ENCODE measurements around the gene LHPP. TPM values are rescaled to one million over a fixed set of nuclear protein-coding genes. Genes with fewer than 3 reads are reported as not detected.

The LHPP gene
- total and polyA plus RNA-seq, 10 of the 15 experiments (the other 5 are each of a cell fraction or from before 2014, with no cell fraction given), result 0.79 to 9.8 (median 6.7) TPM

DNA sequence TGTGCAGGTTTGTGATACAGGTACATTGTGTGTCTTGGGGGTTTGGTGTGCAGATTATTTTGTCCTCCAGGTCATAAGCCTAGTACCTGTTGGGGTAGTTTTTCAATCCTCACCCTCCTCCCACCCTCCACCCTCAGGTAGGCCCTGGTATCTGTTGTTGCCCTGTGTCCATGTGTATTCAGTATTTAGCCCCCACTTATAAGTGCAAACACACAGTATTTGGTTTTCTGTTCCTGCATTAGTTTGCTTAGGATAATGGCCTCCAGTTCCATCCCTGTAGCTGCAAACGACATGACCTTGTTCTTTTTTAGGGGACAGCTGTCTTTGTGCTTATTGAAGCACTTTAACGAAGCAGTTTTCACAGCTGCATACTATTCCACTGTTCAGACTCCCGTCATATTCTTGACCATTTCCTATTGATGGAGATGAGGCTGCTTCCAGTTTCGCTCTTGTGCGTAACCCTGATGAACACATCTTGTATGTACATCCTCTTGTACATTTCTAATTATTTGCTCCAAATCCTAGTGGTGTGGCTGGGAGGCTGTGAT lies 47.4 kb downstream of the LHPP start:
- TF ChIP-seq, protein P1, sequence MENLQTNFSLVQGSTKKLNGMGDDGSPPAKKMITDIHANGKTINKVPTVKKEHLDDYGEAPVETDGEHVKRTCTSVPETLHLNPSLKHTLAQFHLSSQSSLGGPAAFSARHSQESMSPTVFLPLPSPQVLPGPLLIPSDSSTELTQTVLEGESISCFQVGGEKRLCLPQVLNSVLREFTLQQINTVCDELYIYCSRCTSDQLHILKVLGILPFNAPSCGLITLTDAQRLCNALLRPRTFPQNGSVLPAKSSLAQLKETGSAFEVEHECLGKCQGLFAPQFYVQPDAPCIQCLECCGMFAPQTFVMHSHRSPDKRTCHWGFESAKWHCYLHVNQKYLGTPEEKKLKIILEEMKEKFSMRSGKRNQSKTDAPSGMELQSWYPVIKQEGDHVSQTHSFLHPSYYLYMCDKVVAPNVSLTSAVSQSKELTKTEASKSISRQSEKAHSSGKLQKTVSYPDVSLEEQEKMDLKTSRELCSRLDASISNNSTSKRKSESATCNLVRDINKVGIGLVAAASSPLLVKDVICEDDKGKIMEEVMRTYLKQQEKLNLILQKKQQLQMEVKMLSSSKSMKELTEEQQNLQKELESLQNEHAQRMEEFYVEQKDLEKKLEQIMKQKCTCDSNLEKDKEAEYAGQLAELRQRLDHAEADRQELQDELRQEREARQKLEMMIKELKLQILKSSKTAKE (IDR thresholded peaks at IDR 0.05; ENCODE audit: low read depth, poor library complexity, severe bottlenecking), result no peak
- no peak for TF ChIP-seq ZNF24 (IDR thresholded peaks at IDR 0.05)
- TF ChIP-seq, protein P2, sequence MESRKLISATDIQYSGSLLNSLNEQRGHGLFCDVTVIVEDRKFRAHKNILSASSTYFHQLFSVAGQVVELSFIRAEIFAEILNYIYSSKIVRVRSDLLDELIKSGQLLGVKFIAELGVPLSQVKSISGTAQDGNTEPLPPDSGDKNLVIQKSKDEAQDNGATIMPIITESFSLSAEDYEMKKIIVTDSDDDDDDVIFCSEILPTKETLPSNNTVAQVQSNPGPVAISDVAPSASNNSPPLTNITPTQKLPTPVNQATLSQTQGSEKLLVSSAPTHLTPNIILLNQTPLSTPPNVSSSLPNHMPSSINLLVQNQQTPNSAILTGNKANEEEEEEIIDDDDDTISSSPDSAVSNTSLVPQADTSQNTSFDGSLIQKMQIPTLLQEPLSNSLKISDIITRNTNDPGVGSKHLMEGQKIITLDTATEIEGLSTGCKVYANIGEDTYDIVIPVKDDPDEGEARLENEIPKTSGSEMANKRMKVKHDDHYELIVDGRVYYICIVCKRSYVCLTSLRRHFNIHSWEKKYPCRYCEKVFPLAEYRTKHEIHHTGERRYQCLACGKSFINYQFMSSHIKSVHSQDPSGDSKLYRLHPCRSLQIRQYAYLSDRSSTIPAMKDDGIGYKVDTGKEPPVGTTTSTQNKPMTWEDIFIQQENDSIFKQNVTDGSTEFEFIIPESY (IDR thresholded peaks at IDR 0.05), result no peak
- TF ChIP-seq, protein P3, sequence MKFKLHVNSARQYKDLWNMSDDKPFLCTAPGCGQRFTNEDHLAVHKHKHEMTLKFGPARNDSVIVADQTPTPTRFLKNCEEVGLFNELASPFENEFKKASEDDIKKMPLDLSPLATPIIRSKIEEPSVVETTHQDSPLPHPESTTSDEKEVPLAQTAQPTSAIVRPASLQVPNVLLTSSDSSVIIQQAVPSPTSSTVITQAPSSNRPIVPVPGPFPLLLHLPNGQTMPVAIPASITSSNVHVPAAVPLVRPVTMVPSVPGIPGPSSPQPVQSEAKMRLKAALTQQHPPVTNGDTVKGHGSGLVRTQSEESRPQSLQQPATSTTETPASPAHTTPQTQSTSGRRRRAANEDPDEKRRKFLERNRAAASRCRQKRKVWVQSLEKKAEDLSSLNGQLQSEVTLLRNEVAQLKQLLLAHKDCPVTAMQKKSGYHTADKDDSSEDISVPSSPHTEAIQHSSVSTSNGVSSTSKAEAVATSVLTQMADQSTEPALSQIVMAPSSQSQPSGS (IDR thresholded peaks at IDR 0.05; ENCODE audit: low read length), result no peak
- TF ChIP-seq CBX5 (IDR thresholded peaks at IDR 0.05; ENCODE audit: low read depth), result no peak
- TF ChIP-seq FOXK2 (IDR thresholded peaks at IDR 0.05), result no peak
- TF ChIP-seq, protein P4, sequence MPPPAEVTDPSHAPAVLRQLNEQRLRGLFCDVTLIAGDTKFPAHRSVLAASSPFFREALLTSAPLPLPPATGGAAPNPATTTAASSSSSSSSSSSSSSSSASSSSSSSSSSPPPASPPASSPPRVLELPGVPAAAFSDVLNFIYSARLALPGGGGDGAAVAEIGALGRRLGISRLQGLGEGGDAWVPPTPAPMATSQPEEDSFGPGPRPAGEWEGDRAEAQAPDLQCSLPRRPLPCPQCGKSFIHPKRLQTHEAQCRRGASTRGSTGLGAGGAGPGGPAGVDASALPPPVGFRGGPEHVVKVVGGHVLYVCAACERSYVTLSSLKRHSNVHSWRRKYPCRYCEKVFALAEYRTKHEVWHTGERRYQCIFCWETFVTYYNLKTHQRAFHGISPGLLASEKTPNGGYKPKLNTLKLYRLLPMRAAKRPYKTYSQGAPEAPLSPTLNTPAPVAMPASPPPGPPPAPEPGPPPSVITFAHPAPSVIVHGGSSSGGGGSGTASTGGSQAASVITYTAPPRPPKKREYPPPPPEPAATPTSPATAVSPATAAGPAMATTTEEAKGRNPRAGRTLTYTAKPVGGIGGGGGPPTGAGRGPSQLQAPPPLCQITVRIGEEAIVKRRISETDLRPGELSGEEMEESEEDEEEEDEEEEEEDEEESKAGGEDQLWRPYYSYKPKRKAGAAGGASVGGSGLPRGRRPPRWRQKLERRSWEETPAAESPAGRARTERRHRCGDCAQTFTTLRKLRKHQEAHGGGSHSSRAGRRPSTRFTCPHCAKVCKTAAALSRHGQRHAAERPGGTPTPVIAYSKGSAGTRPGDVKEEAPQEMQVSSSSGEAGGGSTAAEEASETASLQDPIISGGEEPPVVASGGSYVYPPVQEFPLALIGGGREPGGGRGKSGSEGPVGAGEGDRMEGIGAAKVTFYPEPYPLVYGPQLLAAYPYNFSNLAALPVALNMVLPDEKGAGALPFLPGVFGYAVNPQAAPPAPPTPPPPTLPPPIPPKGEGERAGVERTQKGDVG (CRISPR knock-in tag; IDR thresholded peaks at IDR 0.05), result no peak
- no peak for TF ChIP-seq RAD51 (IDR thresholded peaks at IDR 0.05)
- DNase-seq (ENCODE audit: low read depth, low spot score) (no peak), FAIRE-seq (peak; percentile 52), ATAC-seq (no peak)
- no TSS peak for BruUV-seq (replicated peaks)
- WGBS (ENCODE audit: insufficient coverage, insufficient replicate concordance, low lambda C conversion rate, missing lambda C conversion rate), result 67% methylated on average over 5 of the region's 5 CpGs
- no peaks in the 10 kb centered on the region for H3K4me1 ChIP-seq (ENCODE audit: control insufficient read depth, insufficient read depth, low read length)
- no peak overlapping the region for H3K27ac ChIP-seq (ENCODE audit: control insufficient read depth, insufficient read depth)
- no peaks in the 10 kb centered on the region for H3K36me3 ChIP-seq (ENCODE audit: control insufficient read depth in 2 of 2, insufficient read depth in 2 of 2, low read length in 1 of 2)
- in situ Hi-C loops (cut with MboI), result no loop called here
- no peaks in the 10 kb centered on the region for H4K20me1 ChIP-seq (ENCODE audit: control insufficient read depth, insufficient read depth)
- H3K4me3 ChIP-seq, result no peak overlapping the region
- H3K79me2 ChIP-seq (ENCODE audit: control insufficient read depth, insufficient read depth, low read length), result no peaks in the 10 kb centered on the region
- ChIA-PET SMC1A (ENCODE audit: uncharacterized antibody, unreplicated experiment) (no interaction called here), POLR2A (interaction anchor here (0.7 kb wide), 1 partner anchor 466 kb away, joined by 4 read pairs; no protein-coding TSS in a partner anchor), RAD21 (ENCODE audit: unreplicated experiment) (no interaction called here), CTCF (no interaction called here)
- no peaks in the 10 kb centered on the region for H3K9me3 ChIP-seq (replicated peaks; ENCODE audit: control insufficient read depth, insufficient read depth, low read length)
- H3K4me2 ChIP-seq (ENCODE audit: control insufficient read depth, insufficient read depth), result no peak overlapping the region
- H3K9ac ChIP-seq (ENCODE audit: control insufficient read depth, insufficient read depth, low read length), result no peak overlapping the region
- intact Hi-C loops (cut with micrococcal nuclease; ENCODE audit: unreplicated experiment), result loop anchor here (10.0 kb wide), 1 partner anchor 514 kb away; no protein-coding TSS in a partner anchor
- no peak overlapping the region for H2AFZ ChIP-seq (ENCODE audit: control insufficient read depth, low read depth, low read length)
- H3K27me3 ChIP-seq (replicated peaks in 1 of 2; ENCODE audit: control insufficient read depth in 2 of 2, insufficient read depth in 2 of 2, low read length in 1 of 2), result no peaks in the 10 kb centered on the region
